Measurements from ENCODE around the gene EFCAB12.

DNA sequence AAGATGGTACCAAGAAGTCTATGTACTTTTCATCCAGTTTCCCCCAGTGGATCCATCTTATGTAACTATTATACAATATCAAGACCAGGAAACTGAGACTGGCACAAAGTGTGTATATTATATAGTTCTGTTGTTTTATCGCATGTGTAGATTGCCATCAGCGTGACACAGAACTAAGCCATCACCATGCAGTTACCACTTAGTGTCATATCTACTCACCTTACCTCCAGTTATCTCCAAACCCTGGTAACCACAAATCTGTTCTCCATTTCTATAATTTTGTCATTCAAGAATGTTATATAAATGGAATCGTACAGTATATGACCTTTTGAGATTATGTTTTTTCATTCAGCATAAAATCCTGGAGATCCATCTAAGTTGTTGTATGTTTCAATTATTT, 34.7 kb upstream of the EFCAB12 start:
- TF ChIP-seq EZH2 (IDR thresholded peaks at IDR 0.05; ENCODE audit: borderline replicate concordance, control insufficient read depth, low read depth, low read length) (no peak), YY1 (IDR thresholded peaks at IDR 0.05; ENCODE audit: low read depth, low read length) (no peak), MYC (IDR thresholded peaks at IDR 0.05; ENCODE audit: insufficient read depth, insufficient read length, insufficient replicate concordance, low read length, severe bottlenecking) (no peak)

All from GM12878 (cell line).